ENCODE measurements around the gene ERGIC3.

DNA sequence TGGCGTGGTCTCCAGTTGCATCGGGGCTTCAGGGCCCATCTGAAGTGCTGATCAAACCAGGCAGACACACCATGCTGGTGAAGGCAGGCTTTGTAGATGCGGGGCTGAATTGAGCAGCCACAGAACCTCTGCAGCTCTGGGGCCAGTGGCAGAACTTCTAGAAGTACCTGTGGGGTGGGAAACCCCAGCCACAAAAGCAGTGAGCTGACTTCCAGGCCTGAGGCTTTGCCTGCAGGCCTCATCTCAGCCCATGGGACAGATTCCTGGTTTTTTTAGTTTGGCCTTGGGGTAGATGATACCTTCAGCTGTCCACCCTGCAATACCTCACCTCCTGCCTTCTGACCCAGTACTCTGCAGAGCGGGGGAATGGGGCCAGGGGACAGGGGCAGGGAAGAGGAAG lies 26.5 kb upstream of the ERGIC3 start:
- TF ChIP-seq EP300 (IDR thresholded peaks at IDR 0.05) (no peak), CTCF (IDR thresholded peaks at IDR 0.05) (no peak)
